WTC11 (cell line): ENCODE data around the gene TRIM60.
"Not testable (repeated sequence)": the region's sequence is repeated elsewhere in the genome, so short reads cannot be mapped to it uniquely, and the experiment has no call there.

Experiments used
- ATF2 ChIP-seq: sonication (generic); formaldehyde crosslinking; IDR thresholded peaks from 2 replicates; pipeline ENCODE4 v1.8.1; 2022; ENCODE audit warnings: low read depth, missing genetic modification reagents, borderline replicate concordance
- CTCF ChIP-seq: fragments of 200-600 bp; IDR thresholded peaks from 2 replicates; pipeline ENCODE4 v1.8.0; 2022; ENCODE audit warnings: antibody characterized with exemption
- ESRRA ChIP-seq: sonication (generic); formaldehyde crosslinking; IDR thresholded peaks from 2 replicates; pipeline ENCODE4 v1.8.1; 2022; ENCODE audit warnings: mild to moderate bottlenecking, missing genetic modification reagents, borderline replicate concordance
- NR2C2 ChIP-seq: sonication (generic); formaldehyde crosslinking; IDR thresholded peaks from 2 replicates; pipeline ENCODE4 v1.8.0; 2022; ENCODE audit warnings: mild to moderate bottlenecking, missing genetic modification reagents
- TEAD4 ChIP-seq: sonication (generic); formaldehyde crosslinking; IDR thresholded peaks from 2 replicates; pipeline ENCODE4 v1.8.0; 2022; ENCODE audit warnings: mild to moderate bottlenecking, missing genetic modification reagents
- USF2 ChIP-seq: sonication (generic); formaldehyde crosslinking; IDR thresholded peaks from 2 replicates; pipeline ENCODE4 v1.8.1; 2023; ENCODE audit warnings: mild to moderate bottlenecking, missing genetic modification reagents, moderate library complexity
- ZBTB21 ChIP-seq: sonication (generic); formaldehyde crosslinking; IDR thresholded peaks from 2 replicates; pipeline ENCODE4 v1.8.1; 2023; ENCODE audit warnings: mild to moderate bottlenecking, missing genetic modification reagents, borderline replicate concordance
- ZNF121 ChIP-seq: sonication (generic); formaldehyde crosslinking; IDR thresholded peaks from 2 replicates; pipeline ENCODE4 v1.8.0; 2023; ENCODE audit warnings: missing genetic modification reagents
- ZSCAN18 ChIP-seq: fragments of 250-450 bp; sonication (Bioruptor Pico); IDR thresholded peaks from 2 replicates; pipeline ENCODE4 v2.1.2; 2022; ENCODE audit warnings: mild to moderate bottlenecking, moderate library complexity

GRCh38 chr4:164990786-164991185, 41.0 kb upstream of the TRIM60 start:
- not testable (repeated sequence) for TF ChIP-seq ZNF121 (CRISPR knock-in tag); CTCF; ESRRA (CRISPR knock-in tag); USF2; TEAD4; ATF2 (CRISPR knock-in tag); ZBTB21 (CRISPR knock-in tag); ZSCAN18; NR2C2 (CRISPR knock-in tag)
